AG20443 (cell line): ENCODE measurements around the gene PRG3.

Experiments
- DNase-seq: peaks from one replicate; pipeline ENCODE4 v3.0.0; 2012; ENCODE audit warnings: low spot score, mixed read lengths

Gene PRG3

GRCh38 chr11:57359396-57359795 lies 21.6 kb downstream of the PRG3 start:
- no peak for DNase-seq

DNA sequence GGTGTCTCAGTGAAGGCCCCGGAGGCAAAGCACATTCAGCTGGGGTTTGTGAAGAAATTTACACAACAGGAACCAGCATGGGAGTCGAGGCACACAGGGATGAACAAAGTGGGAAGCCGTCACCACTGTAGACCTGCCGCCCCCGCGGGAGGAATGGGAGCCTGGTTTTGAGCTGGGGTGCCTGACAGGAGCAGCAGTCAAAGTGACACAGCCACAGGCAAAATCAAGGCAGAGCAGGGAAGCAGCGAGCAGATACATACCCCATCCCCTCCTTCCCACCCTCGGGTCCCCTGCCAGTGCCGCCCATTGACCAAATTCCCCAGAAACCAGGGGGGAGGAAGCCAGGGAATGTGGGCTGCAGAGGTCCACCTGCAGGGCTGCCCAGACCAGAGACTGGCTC lies 22.0 kb downstream of the PRG3 start:
- no peak for DNase-seq

DNA sequence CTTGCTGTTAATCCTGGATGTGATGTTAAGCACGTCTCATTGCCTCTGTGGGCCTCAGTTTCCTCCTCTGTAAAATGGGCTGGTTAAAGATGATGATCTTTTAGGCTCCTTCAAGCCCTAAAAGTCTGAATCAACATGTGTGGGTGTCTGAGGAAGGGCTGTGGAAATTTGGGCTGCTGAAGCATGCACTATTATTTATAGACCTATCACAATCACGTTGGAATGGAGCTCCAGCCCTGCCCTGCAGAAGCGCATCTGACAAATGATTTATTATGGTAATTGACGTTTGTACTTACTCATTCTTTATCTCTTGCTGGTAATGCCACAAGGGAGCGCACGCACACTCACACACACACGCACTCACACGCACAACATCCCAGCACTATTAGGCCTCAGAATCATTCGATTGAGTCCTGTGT lies 22.4 kb downstream of the PRG3 start:
- no peak for DNase-seq

GRCh38 chr11:57357856-57358255 lies 23.1 kb downstream of the PRG3 start:
- DNase-seq = peak; percentile 54

DNA sequence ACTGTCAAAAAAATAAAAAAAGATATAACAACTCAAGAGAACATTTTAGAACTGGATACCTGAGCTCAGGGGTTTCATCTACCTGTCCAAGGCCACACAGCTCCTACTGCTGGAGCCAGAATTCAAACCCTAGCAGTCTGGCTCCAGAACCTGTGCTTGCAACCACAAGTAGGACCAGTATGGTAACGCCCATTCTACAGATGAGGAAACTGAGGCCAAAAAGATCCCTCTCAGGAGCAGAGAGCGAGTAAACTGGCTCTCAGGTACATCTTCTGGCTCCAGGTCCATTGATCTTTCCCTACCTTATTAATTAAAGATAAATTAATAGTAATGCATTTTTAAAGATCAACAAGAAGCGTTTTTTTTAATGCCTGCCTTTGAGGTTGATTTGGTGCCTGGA lies 23.6 kb downstream of the PRG3 start:
- no peak for DNase-seq

DNA sequence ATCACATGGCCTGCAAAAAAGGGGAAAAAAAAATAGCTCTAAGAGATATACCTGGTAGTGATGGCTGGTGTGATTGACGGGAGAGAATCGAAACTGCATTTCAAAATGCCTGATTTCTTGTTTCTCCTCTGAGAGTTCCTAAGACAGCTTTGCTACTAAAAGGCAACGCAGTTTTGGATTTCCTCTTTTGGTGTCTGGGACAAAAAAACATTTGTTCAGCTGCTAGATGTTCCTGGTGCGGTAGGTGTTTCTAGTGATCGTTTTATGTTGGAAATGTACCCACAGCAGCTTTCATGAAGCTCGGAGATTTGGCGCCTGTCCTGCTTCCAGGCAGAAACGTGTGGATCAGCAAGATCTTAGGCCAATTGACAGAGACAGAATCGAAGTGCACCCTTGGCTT lies 24.7 kb downstream of the PRG3 start:
- no peak for DNase-seq

GRCh38 chr11:57354699-57355098 lies 26.3 kb downstream of the PRG3 start:
- DNase-seq = no peak

- no peak for DNase-seq
These were observed 27.1 kb downstream of the PRG3 start for GRCh38 chr11:57353852-57354251.

DNA sequence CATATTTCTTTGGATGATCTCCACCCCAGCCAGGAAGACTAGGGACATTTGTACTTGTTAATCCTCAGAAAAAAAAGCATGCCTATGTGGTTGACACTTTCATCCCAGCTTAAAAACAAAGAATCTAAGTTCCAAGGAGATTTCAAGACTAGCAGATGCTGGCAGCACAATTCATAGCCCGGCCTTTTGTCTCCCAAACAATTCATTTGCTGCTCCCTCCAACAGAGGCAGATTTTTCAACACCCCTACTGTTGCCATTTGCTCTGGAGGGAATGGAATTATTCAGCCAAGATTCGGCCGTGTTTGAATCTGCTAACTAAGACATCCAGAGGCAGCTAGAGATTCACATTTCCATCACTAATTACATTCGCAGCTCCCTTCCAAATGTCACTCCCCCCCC lies 27.5 kb downstream of the PRG3 start:
- no peak for DNase-seq

GRCh38 chr11:57353036-57353435 lies 27.9 kb downstream of the PRG3 start:
- DNase-seq = no peak

DNA sequence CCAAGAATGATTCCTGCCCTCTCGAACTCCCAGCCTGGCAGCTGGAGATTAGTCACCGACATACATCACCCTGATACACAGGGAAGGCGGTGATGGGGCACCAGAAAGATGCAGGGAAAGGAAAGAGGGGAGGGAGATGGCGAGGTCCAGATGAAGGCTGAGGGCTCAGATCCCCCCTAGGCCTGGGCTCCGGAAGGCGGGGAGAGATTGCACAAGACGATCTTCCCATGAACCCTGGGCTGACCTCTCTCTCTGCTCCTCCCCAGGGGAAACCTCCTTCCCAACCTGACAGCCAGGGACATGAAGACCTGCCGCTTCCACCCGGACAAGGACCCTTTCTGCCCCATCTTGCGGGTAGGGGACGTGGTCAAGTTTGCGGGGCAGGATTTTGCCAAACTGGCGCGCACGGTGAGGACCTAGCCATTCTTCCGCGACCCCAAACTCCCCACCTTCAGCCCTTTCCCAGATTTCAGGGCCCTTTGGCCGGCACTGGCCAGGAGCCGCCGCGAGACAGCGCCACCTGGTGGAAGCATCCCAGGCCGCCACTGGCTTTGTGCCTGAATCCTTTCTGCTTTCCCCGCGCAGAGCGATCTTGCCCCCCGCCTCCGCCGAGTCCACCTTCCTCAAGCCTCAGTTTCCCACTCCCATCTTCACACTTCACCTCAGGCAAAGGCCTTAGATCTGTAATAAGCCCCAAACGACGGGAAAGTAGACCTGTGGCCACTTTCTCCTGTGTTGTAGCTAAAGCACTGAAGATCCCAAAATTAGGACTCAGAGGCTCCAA lies 31.3 kb downstream of the PRG3 start:
- peak; percentile 85 for DNase-seq

DNA sequence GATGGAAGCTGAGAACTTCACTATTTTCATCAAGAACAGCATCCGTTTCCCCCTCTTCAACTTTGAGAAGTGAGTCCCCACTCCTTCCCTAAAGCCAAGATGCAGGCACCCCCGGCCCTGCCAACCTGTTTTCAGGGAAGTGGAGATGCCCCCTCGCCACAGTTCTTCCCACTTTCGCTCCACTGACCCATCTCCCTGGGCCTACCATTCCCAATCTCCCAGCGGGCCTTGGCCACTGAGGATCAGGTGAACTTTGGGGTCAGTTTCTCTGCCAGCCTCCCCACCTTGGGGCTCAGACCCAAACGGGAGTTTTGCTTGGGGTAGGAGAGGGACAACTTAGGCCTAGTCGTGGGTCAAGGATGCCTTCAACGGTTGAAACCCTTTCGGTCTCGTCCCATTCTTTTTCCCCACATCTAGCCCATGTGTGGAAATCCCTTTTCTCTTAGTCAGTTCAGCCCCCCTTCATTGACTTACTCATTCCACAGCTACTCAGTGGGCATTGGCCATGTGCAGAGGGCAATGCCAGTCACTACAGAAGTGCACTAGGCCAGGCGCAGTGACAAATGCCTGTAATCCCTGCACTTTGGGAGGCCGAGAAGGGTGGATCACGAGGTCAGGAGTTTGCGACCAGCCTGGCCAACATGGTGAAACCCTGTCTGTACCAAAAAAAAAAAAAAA lies 32.2 kb downstream of the PRG3 start:
- no peak for DNase-seq

- DNase-seq = no peak
These were observed 32.9 kb downstream of the PRG3 start for GRCh38 chr11:57348052-57348451.

- no peak for DNase-seq
These were observed 33.6 kb downstream of the PRG3 start for GRCh38 chr11:57347336-57347735.

DNA sequence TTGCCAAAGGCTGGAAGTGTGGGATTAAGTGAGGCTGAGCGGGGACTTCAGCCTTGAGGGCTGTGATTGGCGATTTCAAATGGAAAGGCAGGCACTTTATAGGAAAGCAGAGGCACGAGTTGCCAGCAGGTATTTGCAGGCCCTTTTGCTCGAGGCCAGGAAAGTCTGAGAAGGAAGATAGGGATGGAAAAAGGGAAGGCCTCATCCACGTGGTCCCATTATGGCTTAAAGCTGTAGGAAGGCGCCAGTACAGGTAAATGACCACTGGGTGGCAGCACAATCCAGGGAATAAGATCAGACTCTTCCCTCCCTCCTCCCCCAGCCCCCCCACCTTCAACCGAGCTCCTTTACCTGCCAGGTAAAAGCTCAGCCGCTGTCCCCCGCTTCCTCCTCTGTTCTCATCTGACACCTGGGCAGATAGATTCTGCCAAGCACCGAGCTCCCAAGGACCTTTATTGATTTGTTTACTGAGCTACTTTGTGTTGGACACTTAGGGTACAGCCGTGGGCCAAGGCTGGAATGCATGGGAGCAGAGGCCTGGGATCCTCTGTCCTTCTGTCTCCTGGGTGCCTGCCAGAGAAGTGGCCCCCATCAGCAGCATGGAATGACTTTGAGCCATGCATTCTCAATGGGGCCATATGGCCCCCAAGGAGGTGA lies 35.3 kb downstream of the PRG3 start:
- peak; percentile 86 for DNase-seq

GRCh38 chr11:57344826-57345225 lies 36.1 kb downstream of the PRG3 start:
- DNase-seq = no peak

GRCh38 chr11:57343825-57344224 lies 37.1 kb downstream of the PRG3 start:
- no peak for DNase-seq

- DNase-seq = no peak
These were observed 38.2 kb downstream of the PRG3 start for GRCh38 chr11:57342702-57343101.

DNA sequence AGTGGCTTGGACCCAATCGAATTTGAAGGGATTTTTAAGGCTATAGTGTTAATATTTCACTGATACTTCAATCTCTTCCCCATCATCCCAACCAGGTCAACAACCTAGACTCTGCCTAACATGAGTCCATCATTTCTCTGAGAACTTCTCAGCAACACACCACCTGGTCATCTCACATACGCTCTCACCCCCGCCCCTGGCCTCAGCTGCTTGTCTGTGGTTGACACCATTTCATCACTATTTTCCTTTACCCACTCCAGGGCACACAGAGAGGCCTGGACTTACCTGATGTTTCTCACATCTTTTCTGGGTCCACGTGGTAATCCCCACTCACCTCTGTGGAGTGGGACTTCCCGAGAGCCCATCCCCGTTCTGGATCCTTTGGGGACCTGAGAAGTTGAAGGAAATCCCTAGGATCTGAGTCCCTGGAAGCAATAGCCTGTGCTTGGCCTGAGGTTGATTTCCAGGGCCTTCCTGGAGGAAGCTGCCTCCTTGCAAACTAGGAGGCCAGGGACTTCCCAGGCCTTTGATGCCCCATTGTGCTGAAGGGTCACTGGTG lies 39.6 kb downstream of the PRG3 start:
- DNase-seq = no peak

DNA sequence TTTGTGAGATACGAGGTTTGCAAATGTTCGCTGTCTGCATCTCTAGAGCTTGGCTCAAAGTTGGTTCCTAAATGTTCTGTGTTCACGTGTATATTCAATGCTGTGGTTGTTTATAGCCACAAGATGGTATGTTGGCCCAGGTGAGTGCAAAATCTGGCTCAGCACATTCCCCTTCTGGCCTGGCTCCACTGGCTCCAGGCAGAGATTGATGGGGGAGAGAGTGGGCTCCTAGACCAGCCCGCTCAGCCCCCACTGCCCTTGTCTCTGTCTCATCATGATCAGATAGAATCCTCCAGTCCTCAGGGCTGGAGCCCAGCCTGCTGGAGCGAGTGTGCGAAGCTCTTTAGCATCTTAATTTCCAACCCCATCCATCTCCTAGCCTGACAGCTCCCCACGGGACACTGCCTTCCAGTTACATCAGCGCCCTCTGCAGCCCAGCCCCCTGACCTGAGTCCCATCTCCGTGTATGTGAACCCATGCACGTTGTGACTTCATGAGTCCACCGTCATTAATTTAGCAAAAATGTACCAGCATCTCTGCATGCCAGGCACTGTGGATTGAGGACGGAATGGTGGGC lies 40.8 kb downstream of the PRG3 start:
- DNase-seq = no peak

- DNase-seq = no peak
These were observed 41.6 kb downstream of the PRG3 start for GRCh38 chr11:57339328-57339727.

DNA sequence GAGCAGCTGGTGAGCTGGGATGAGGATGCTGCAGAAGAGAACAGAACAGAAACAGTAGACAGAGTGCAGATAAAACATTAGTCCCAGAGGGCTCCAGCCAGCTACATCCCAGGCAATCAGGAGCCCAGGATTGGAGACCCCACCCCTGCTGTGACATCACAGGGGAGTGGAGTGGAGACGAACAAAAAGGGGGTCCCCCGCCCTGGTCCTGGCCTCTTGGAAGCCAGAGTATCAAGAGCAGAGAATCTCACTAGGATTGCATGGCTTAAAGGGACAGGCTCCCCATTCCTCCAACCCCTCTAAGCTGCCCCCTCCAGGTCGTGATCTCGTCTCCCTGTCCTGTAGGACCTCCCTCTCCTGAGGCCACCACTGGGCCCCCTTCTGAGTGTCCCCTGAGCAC lies 42.8 kb downstream of the PRG3 start, which contains the start of gene P2RX3:
Gene P2RX3 (plus strand): TSS at position 211 of the 400 bp plus-strand sequence. CDS start 199 bp downstream, outside the sequence.
- DNase-seq = no peak
